Endothelial cell (in vitro differentiated cells): ENCODE data around the gene NXPH2. TPM values are rescaled to one million over a fixed set of nuclear protein-coding genes. Genes with fewer than 3 reads are reported as not detected.

ENCODE experiments used
- DNase-seq: peaks from one replicate; pipeline ENCODE4 v3.0.0; 2021; ENCODE audit warnings: low spot score
- H3K27ac Mint-ChIP-seq: one replicate; pipeline ENCODE4 v1.8.0; 2021; ENCODE audit warnings: mixed read lengths, inconsistent platforms; ENCODE audit not compliant: unreplicated experiment
- H3K27me3 Mint-ChIP-seq: one replicate; pipeline ENCODE4 v1.8.0; 2021; ENCODE audit warnings: mild to moderate bottlenecking, moderate library complexity, mixed read lengths, inconsistent platforms; ENCODE audit not compliant: unreplicated experiment
- H3K36me3 Mint-ChIP-seq: one replicate; pipeline ENCODE4 v1.8.0; 2021; ENCODE audit warnings: mild to moderate bottlenecking, low read depth, mixed read lengths, inconsistent platforms; ENCODE audit not compliant: unreplicated experiment
- H3K4me1 Mint-ChIP-seq: one replicate; pipeline ENCODE4 v1.8.0; 2021; ENCODE audit warnings: mild to moderate bottlenecking, mixed read lengths, inconsistent platforms; ENCODE audit not compliant: unreplicated experiment
- H3K4me3 Mint-ChIP-seq: one replicate; pipeline ENCODE4 v1.8.0; 2021; ENCODE audit warnings: mild to moderate bottlenecking, mixed read lengths, inconsistent platforms; ENCODE audit not compliant: unreplicated experiment
- H3K9me3 Mint-ChIP-seq: one replicate; pipeline ENCODE4 v1.8.0; 2021; ENCODE audit warnings: mixed read lengths, inconsistent platforms; ENCODE audit not compliant: unreplicated experiment
- total RNA-seq: library from RNA; stranded (reverse); fragmentation: NEBNext Ultra II Directional; extraction: Animal tissue kit (Norgen Biotek cat#: 25700); gene quantifications from one replicate; pipeline ENCODE4 v1.2.1, GENCODE V29; 2021; ENCODE audit not compliant: unreplicated experiment
- TF ChIP-seq, protein P1 (sequence below): fragments of 200-600 bp; sonication (generic); IDR thresholded peaks from one replicate; pipeline ENCODE4 v1.5.0; 2021; ENCODE audit warnings: antibody characterized with exemption; ENCODE audit not compliant: unreplicated experiment

Gene NXPH2
- total RNA-seq, 1 donor from 2014 or later, result 3.4 TPM

GRCh38 chr2:138713069-138713496 is 67.1 kb downstream of the NXPH2 start:
- Mint-ChIP-seq H3K4me1 (peaks cover 20% of the 10 kb centered on the region), H3K4me3 (no peak overlapping the region), H3K27ac (no peak overlapping the region), H3K9me3 (no peaks in the 10 kb centered on the region), H3K36me3 (no peaks in the 10 kb centered on the region), H3K27me3 (peaks cover 1% of the 10 kb centered on the region)
- DNase-seq, result no peak
- TF ChIP-seq, protein P1, sequence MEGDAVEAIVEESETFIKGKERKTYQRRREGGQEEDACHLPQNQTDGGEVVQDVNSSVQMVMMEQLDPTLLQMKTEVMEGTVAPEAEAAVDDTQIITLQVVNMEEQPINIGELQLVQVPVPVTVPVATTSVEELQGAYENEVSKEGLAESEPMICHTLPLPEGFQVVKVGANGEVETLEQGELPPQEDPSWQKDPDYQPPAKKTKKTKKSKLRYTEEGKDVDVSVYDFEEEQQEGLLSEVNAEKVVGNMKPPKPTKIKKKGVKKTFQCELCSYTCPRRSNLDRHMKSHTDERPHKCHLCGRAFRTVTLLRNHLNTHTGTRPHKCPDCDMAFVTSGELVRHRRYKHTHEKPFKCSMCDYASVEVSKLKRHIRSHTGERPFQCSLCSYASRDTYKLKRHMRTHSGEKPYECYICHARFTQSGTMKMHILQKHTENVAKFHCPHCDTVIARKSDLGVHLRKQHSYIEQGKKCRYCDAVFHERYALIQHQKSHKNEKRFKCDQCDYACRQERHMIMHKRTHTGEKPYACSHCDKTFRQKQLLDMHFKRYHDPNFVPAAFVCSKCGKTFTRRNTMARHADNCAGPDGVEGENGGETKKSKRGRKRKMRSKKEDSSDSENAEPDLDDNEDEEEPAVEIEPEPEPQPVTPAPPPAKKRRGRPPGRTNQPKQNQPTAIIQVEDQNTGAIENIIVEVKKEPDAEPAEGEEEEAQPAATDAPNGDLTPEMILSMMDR, result no peak

GRCh38 chr2:138712212-138712979 is 67.8 kb downstream of the NXPH2 start:
- TF ChIP-seq, protein P1, result no peak
- H3K27me3 Mint-ChIP-seq, result peaks cover 1% of the 10 kb centered on the region
- no peaks in the 10 kb centered on the region for H3K9me3 Mint-ChIP-seq
- no peak overlapping the region for H3K27ac Mint-ChIP-seq
- no peak overlapping the region for H3K4me3 Mint-ChIP-seq
- no peak for DNase-seq
- no peaks in the 10 kb centered on the region for H3K36me3 Mint-ChIP-seq
- peaks cover 18% of the 10 kb centered on the region for H3K4me1 Mint-ChIP-seq

GRCh38 chr2:138711812-138712211 is 68.4 kb downstream of the NXPH2 start:
- peaks cover 18% of the 10 kb centered on the region for H3K4me1 Mint-ChIP-seq
- TF ChIP-seq, protein P1, result no peak
- no peak overlapping the region for H3K27ac Mint-ChIP-seq
- no peaks in the 10 kb centered on the region for H3K9me3 Mint-ChIP-seq
- H3K36me3 Mint-ChIP-seq, result no peaks in the 10 kb centered on the region
- DNase-seq, result no peak
- peaks cover 1% of the 10 kb centered on the region for H3K27me3 Mint-ChIP-seq
- no peak overlapping the region for H3K4me3 Mint-ChIP-seq

- H3K36me3 Mint-ChIP-seq, result no peaks in the 10 kb centered on the region
- peaks cover 6% of the 10 kb centered on the region for H3K4me1 Mint-ChIP-seq
Measured at GRCh38 chr2:138708682-138709241, 71.4 kb downstream of the NXPH2 start.

More at GRCh38 chr2:138708682-138709241, 71.4 kb downstream of the NXPH2 start:
- no peak overlapping the region for H3K27ac Mint-ChIP-seq
- no peak overlapping the region for H3K4me3 Mint-ChIP-seq
- peaks cover 1% of the 10 kb centered on the region for H3K27me3 Mint-ChIP-seq
- TF ChIP-seq, protein P1, result no peak
- no peaks in the 10 kb centered on the region for H3K9me3 Mint-ChIP-seq
- DNase-seq, result no peak
